Activated effector memory CD4-positive, alpha-beta T cell treated with Interleukin-2 at 50 U/mL for 16 hours (primary cell): ENCODE data around the gene IGHMBP2.
"Not testable (repeated sequence)": the region's sequence is repeated elsewhere in the genome, so short reads cannot be mapped to it uniquely, and the experiment has no call there.

ENCODE experiments used
- DNase-seq: peaks from one replicate; pipeline ENCODE4 v3.0.0-alpha.2; 2020

Gene IGHMBP2

DNA sequence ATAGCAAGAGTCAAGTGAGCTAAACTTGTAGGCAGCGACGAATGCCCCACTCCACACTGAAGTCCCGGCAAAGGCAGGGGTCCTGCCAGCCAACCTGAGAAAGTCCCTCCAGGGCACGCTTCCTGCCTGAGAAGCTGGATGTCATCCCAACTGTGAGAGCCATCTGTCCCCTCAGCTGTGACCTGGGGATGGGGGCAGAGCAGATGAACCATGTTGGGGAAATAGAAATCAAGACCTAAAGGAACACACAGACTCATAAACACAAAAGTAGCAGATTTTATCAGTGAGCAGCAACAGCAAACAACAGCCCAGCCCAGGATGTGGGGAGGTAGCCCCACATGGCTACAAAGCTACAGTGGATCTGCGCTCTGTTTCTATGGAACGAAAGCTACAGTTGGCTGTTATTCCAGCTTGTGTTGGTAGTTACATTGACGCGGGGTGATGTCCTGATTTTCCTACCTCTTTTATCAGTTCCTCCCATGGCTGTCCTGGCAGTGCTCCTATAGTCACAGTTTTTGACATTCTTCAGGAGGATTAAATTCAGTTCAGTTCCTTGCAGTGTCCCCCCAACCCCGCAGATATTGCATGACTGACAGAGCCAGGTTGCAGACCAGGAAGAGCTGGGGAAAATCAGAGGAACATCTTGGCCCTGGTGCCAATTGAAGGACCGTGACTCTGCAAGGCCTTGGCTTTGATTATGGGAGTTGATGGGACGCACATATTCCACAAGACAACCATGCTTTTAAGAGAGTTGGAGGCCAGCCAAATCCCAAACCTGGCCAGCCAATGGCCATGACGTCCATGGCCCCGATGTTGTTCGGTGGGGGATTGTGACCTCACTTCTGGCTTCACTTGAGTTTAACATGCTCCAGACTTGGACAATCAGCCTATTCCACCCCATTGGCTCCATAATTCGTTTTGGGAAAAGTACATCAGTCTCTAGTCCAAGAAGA is 62.5 kb downstream of the IGHMBP2 start:
- DNase-seq: peak; percentile 31

DNA sequence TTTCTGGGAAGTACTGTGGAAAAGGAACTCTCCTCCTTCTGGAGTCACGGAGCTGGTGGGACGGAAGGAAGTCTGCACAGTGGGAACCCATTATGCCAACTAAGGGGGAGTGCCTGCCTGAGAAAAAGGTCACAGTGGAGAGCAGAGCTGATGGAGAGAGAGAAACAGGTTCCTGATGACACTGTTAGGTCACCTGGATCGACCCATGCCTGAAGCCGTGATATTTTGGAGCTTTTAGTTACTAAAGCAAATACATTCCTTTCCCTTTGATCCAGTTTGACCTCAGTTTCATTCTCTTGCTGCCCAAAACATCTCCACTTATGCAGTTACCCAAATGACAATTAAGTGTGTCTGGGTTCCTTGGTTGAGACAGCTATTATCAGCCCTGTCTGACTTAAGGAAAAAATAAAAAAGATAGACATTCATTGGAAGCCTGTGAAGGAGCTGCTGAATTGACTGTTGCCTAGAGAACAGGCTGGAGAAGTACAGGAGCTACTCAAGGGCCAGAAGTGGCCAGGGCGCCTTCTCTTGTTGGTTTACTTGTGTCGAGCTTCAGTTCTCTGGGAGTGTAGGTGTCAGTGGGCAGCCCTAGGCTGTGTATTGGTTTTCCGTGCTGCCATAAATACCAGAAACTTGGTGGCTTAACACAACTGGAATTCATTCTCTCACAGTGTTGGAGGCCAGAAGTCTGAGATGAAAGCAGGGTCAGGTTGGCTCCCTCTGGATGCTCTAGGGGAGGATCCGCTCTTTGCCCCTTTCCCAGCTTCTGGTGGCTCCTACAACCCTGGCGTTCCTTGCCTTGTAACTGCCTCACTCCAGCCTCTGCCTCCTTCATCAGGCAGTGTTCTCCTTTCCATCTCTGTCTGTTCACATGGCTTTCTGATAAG is 63.4 kb downstream of the IGHMBP2 start:
- no peak for DNase-seq

DNA sequence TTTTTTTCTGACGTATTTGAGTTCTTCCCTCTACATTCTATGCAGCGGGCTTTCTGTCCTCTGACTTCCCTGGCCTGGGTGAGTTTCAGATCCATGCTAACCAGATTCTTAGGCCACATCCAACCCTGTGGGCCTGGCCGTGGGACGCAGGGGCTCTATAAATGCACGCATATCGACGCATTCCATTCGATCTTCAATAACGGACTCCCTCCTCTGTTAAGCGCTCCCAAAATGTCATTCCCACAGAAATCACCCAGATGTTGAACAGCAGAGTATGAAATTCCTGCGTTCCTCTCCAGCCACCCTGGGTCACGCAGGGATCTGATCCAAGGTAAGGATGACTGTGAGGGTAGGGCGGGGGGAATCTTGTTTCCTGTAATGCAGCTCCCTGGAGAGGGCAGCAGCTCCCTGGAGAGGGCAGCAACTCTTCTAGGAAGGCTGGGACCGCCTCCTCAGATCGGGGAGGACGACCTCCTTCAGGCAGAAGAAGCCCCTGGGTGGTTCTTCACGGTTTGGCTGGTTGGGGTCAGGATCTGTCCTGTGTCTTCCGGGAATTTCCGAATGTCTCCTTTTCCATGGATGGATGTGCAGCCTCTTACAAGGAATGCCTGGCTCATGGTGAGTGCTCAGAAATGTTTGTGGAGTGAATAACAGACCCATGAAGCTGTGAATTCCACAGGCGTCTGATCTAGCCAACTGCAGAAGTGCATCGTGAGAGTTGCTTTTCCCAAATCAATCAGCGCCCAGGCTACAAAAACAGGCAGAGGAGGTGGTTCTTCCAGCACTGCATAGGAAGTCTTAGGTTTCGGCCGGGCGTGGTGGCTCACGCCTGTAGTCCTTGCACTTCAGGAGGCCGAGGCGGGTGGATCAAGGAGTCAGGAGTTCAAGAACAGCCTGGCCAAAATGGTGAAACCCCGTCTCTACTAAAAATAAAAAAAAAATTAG is 64.9 kb downstream of the IGHMBP2 start:
- DNase-seq: no peak

DNA sequence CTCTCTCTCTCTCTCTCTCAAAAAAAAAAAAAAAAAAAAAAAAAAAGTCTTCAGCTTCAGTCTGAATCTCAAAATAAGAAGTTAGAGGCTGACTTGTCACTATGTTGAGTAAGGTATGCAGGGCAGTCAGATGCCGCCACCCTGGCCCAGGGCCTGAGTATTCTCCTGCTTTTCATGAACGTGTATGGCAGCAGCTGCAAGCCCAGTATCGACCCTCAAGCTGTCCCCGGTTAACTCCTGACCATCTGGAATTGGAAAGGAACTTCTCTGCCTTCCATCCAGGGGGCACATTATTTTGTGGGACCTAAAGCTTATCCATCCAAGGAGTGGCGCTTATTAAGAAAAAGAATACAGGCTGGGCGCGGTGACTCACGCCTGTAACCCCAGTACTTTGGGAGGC is 65.7 kb downstream of the IGHMBP2 start:
- DNase-seq: no peak

DNA sequence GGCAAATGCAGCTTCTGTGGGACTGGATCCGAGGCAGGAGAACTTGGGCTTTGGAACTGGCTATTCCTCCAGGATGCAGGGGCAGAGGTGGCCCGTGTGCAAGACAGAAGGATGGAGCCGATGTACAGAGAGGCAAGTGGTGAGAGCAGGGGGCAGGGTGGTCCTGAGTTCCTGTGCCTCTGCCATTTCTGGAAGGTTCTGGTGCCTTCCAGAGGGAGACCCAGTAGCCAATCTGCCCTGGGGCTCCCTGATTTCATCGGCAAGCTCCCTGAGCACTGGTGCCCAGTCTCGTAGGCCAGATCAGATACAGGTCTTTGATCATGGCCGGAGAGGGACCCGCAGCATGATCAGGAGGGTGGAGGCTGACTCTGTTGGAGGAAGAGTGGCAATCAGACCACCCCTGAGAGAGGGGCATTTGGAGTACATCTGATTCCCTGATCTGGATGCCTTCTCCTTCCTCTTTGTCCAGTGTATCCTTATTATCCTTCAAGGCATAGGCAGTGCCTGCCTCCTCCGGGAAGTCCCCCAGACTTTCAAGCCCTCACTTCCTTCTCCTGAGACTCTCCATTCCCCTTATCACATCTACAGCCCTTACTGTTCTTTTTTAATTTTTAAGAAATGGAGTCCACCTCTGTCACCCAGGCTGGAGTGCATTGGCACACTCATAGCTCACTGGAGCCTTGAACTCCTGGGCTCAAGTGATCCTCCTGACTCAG is 67.4 kb downstream of the IGHMBP2 start:
- DNase-seq: no peak

DNA sequence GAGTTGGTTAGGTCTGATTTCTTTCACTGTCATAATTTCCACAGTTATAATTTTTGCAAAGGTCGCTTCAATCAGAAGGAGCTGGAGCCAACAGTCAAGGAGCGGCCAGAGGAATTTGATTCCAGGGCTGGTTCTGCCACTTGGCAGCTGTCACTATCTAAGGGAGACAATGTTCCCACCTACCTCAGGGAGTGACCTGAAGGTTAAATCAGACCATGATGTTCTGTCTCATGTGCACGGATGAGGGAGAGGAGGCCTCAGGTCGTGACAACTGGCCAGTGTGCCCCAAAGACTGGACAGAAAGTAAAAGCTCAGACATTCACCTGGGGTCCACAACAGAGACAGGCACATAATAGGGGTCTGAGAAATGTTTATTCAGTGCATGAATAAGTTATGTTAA is 69.5 kb downstream of the IGHMBP2 start:
- DNase-seq: no peak

DNA sequence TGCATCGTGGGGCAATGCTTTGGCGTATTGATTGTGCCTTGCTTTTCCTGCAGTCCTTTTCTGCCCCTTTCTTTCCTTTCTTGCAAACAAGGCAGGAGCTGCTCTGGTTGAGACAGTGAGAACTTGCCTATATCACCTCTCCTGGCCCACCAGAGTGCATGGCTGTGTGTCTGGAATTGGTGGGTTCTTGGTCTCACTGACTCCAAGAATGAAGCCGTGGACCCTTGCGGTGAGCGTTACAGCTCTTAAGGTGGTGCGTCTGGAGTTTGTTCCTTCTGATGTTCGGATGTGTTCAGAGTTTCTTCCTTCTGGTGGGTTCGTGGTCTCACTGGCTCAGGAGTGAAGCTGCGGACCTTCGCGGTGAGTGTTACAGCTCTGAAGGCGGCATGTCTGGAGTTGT is 70.0 kb downstream of the IGHMBP2 start:
- DNase-seq: not testable (repeated sequence)

DNA sequence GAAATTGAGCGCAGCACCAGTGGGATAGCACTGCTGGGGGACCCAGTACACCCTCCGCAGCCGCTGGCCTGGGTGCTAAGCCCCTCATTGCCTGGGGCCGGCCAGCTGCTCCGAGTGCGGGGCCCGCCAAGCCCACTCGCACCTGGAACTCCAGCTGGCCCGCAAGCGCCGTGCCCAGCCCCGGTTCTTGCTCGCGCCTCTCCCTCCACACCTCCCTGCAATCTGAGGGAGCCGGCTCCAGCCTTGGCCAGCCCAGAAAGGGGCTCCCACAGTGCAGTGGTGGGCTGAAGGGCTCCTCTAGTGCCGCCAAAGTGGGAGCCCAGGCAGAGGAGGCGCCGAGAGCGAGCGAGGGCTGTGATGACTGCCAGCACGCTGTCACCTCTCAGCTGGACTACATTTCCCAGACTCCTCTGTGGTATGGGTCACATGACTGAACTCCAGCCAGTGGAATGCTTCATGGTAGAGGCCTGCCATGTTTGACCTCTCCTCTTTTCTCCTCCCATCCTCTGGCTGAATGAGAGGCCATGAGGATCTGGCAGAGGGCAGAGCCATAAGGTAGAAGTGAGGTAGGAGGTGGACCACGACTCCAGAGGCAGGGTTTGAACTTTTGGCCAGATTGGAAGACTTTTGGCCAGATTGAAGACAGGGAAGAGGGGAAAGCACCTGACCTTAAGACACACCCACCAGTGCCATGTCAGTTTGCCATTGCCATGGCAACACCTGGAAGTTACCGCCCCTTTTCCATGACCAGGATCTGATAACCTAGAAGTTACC is 70.9 kb downstream of the IGHMBP2 start:
- DNase-seq: no peak

DNA sequence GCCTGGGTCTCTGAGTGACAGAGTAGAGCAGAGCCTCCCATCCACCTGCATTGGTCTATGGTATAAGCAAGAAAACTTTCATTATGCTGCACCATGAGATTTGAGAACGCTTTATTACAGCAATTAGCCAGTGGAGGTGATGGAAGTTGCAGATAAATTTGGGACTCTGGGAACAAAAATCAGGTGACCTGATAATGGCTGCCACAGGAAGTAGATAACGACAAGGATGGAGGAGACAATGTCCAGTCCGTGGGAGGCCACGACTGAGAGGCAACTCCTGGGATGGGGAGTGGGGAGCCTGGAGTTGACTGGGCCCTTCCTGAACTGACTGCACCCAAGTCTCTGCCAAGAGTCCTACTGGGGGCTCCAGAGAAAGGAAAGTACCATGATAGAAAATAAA is 72.4 kb downstream of the IGHMBP2 start:
- no peak for DNase-seq

DNA sequence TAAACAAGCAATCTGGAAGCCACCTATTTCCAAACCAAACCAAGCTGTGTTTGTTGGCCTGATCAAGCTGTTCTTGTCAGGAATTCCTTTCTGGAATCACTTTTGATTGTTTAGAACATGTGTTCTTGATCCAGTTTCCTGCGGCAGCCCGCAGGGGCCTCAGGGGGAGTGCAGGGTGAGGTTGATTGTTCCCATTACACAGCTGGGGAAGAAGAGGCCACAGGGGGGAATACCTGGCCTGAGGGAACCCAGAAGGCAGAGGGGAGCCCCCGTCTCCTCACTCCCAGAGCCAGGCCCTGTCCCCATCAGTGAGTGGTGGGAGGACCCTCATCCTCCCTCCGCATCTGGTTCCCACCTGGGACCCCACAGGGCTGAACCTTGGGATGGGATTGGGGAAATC is 72.9 kb downstream of the IGHMBP2 start:
- DNase-seq: no peak

DNA sequence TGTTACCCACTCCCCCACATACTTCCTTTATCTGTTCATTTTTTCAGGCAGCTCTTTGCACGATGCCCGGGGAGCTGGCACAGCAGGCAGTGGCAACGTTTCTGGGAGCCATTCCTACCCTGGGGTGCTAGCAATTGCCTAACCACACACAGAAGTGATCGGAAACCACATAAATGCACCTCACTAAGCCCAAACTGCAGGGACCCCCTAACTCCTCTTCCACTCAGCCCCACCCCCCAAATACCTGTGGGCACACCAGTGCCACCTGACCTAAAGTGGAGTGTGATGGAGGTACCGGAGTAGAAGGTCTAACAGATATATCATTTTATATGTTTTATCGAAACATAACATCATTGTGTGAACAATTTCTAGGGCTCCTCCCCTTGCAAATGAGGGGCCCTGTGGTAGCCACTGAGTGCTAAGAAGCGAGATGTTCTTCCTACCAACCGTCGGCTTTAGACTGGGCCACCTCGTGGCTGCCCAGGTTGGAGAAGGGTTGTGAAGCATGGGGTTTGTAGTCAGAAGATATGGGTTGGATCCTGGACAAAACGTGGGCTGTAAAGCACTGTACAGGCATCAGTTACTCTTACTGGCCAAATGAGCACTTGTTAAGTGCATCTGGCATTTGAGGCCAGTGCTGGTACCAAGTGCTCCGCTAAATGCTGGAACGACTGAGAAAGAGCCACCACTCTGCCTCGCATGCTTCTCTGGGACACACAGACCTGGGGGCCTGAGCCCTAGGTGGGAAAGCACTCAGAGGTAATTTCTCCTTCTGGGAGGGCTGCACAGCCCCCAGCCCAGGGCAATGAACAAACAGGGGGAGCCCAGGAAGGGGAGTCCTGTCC is 74.3 kb downstream of the IGHMBP2 start:
- no peak for DNase-seq

DNA sequence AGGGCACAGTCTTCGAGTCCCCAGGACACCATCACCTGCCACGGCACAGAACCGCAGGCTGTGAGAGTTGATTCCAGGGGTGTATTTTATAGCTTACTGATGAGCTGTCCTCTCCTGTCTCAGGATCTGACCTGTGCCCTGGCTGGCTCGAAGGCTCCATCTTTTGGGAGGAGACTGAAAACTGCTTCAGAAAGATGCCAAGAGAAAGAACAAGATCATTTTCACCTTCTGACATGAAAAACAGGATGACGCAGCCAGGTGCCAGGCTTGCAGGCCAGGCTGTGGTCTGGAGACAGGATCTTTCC is 74.9 kb downstream of the IGHMBP2 start:
- DNase-seq: no peak

DNA sequence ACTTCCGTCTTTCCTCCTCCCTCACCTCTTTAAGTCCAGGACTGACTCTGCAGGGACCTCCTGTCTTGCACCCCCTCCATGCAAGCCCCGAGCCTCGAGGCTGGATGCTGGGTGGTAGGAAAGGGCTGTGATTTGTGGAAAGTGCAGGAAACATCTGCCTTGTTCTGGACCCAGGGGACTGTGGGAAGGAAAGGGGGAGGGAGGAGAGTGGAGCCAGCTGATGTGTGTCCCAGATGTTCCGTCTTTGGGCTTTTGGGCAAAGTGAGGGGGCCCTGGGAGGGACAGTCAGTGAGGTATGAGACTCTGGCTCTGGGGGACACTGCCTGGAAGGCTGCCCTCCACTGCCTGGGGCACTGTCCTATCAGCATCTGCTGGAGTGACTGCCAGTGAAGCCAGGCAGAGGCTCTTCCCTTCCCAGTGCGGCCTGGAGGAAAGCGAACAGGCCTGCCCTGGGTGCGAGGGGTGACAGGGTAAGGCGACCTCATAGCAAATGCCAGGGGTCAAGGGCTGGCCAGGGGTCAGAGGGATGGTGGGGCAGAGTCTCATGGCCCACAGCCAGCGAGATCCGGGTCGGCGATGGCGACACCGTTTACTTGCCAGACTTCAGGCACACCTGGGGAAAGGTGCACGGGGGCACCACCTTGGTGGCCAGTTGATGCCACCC is 75.4 kb downstream of the IGHMBP2 start:
- no peak for DNase-seq

DNA sequence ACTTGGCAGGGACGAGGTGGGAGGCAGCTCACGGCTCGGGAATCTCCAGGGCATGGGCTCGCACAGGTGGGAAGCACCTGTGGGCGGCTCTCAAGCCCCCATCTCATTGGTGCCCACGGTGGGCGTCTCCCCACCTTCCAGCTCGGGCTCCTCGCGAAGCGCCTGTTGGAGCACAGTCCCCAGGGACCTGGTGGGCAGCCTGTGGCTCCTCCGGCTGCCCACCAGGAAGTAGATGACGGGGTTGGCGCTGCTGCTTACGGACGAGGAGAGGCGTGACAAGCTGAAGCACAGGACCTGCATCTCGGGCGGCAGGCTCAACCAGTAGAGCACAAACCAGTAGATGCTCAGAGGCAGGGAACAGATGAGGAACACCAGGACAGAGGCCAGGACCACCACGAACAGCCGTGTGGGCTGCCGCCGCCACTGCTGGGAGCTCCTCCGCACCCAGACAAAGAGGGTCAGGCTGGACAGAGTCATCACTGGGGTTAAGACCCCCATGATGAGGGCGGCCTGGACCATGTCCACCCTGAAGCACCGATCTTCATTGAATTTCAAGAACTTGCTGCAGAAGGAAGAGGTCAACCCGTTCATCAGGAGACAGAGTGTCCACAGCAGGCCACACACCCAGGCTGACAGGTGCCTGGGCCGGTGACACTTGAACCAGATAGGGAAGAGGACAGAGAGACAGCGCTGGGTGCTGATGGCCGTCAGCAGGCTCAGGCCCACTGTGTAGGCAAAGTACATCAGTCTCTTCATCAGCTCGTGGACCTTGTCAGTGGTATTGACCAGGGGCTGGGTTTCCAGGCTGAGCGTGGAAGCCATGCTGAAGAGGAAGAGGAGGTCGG is 76.5 kb downstream of the IGHMBP2 start:
- DNase-seq: no peak

DNA sequence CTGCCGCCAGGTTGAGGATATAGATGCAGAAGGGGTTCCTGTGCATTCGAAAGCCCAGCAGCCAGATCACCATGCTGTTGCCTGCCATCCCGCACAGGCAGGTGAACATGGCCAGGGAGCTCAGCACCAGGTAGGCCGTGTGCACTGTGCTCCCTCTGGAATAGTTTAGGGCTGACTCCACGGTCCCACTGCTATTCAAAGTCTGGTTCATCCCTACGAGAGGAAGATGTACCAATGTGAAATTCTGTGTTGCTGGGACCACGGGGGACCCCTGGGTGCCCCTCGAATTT is 77.0 kb downstream of the IGHMBP2 start, which contains the start of gene MRGPRD:
MRGPRD (minus strand) TSS at position 211 of the 290 bp plus-strand sequence; CDS start at position 211, 0 bp downstream.
- no peak for DNase-seq

DNA sequence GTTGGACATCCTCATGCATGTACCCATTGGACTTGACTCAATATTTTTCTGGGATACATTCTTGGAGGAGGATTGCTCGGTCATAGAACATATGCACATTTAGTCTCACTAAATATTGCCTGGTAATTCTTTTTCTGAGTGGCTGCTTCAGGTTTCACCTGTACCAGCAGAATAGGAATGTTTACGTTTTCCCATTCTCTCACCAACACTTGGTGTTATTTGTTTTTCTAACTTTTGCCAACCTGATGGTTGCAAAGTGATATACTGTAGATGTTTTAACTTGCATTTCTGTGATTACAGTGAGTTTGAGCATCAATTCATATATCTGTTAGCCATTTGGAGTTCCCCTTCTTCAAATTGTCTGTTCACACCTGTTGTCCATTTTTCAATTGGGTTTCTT is 78.4 kb downstream of the IGHMBP2 start:
- DNase-seq: no peak

DNA sequence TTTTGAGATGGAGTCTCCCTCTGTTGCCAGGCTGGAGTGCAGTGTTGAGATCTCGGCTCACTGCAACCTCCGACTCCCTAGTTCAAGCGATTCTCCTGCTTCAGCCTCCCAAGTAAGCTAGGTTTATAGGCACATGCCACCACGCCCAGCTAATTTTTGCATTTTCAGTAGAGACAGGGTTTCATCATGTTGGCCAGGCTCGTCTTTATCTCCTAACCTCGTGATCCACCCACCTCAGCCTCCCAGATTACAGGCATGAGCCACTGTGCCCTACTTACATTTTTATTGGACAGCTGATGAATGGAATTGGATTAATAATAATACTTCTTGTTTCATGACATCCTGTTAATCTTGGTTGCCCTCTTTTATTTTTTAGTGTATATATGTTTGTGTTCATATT is 80.1 kb downstream of the IGHMBP2 start:
- DNase-seq: no peak

DNA sequence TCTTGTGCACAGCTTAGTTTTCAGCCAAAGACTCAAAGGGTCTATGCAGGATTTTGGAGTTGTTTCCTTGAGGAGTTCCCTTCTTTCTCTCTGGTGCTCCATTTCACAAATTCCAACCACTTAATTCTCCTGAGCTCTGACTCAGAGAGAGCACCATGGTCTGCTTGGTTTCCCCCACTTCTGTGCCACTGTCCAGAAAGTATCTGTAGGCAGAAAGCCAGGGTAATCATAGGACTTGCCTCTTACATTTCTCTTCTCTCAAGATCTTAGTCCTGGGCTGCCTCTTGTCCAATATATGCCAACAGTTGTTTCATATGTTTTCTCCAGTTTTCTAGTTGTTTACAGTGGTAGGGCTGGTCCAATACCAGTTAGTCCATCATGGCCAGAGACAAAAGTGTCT is 83.5 kb downstream of the IGHMBP2 start:
- DNase-seq: no peak

DNA sequence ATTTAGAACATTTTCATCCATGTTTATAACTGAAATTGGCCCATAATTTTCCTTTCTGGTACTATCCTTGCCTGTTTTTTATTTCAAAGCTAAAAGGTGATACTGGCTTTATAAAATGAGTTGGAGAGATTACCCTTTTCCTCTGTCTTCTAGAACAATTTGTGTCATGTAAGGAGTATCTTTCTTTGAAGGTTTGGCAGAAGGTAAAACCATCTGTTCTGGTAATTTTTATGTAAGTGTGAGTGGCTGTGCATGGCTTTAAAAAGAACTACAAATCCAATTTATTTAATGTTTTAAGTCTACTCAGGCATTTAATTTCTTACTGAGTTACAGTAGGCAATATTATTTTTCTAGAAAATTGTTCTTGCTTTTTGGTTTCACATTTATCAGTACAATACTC is 84.8 kb downstream of the IGHMBP2 start:
- no peak for DNase-seq
